HepG2 (cell line): ENCODE results near the gene PDGFRA. TPM values are rescaled to one million over a fixed set of nuclear protein-coding genes. Genes with fewer than 3 reads are reported as not detected.

Experiments
- ATAC-seq: fragments of 200-7000 bp; cut with Tn5 transposase; 3 replicates; pipeline ENCODE4 v1.9.1; 2020; ENCODE audit warnings: mild to moderate bottlenecking, moderate library complexity
- BruUV-seq: library from RNA; stranded (reverse); fragments of 400-500 nt; replicated peaks from 2 replicates; lab custom pipeline; 2021; lab: Mats Ljungman, UMichigan
- CTCF ChIA-PET: fragments of 300-600 bp; formaldehyde crosslinking; extraction: SDS; loops from one replicate; lab custom pipeline; 2021; ENCODE audit warnings: low total read pairs, inconsistent platforms, low intra/inter-chr PET ratio; lab: Yijun Ruan, JAX
- POLR2A ChIA-PET: fragments of 350-600 bp; sonication (Branson Sonifier 250); formaldehyde crosslinking; loops from one replicate; lab custom pipeline; 2020; ENCODE audit warnings: antibody characterized with exemption, inconsistent platforms; lab: Yijun Ruan, JAX
- DNase-seq: peaks from one replicate; pipeline ENCODE4 v3.0.0-alpha.2; 2015; ENCODE audit warnings: low spot score
- FAIRE-seq: peaks from 3 replicates; lab custom pipeline; 2011; peaks lifted over from hg19 to GRCh38; lab: Jason Lieb, UNC
- H2AFZ ChIP-seq: one replicate; pipeline ENCODE4 v1.6.1; 2011; ENCODE audit warnings: low read length, inconsistent platforms
- H3K27ac ChIP-seq: fragments of 300-600 bp; 3 replicates; pipeline ENCODE4 v1.8.0; 2011; ENCODE audit warnings: mixed run types, mild to moderate bottlenecking, mixed read lengths, low read length, inconsistent platforms; ENCODE audit not compliant: insufficient read depth; ENCODE audit errors: extremely low read length
- H3K27me3 ChIP-seq, 2 experiments: fragments of 200-600 bp in 1 of 2; 2 replicates in 1 of 2; 3 replicates in 1 of 2; pipeline versions ENCODE4 v1.6.0 to v1.8.0; 2011; ENCODE audit warnings: low read length in 2 of 2, mild to moderate bottlenecking in 2 of 2, moderate library complexity in 2 of 2, inconsistent platforms in 1 of 2; ENCODE audit not compliant: insufficient read depth in 2 of 2, control insufficient read depth in 1 of 2
- H3K36me3 ChIP-seq, 2 experiments: fragments of 200-600 bp in 1 of 2; replicated peaks in 1 of 2; 2 replicates in 1 of 2; 3 replicates in 1 of 2; pipeline versions ENCODE4 v1.5.1 to v1.8.0; 2011; ENCODE audit warnings: low read length in 2 of 2, inconsistent platforms in 1 of 2; ENCODE audit not compliant: insufficient read depth in 2 of 2, control insufficient read depth in 1 of 2
- H3K4me1 ChIP-seq: 2 replicates; pipeline ENCODE4 v1.5.1; 2012; ENCODE audit warnings: low read length, inconsistent platforms; ENCODE audit not compliant: insufficient read depth
- H3K4me2 ChIP-seq: 2 replicates; pipeline ENCODE4 v1.6.0; 2011; ENCODE audit warnings: low read depth, low read length, inconsistent platforms
- H3K4me3 ChIP-seq, 3 experiments: fragments of 200-600 bp in 1 of 3; sonication (generic), shearing (Covaris generic) in 1 of 3; replicated peaks in 1 of 3; 2 replicates each; pipeline ENCODE4 v1.5.1; 2011 to 2016; ENCODE audit warnings: low read length in 3 of 3, inconsistent platforms in 2 of 3, low read depth in 2 of 3, mild to moderate bottlenecking in 2 of 3, control low read depth in 1 of 3, mixed read lengths in 1 of 3; ENCODE audit not compliant: insufficient read depth in 1 of 3
- H3K79me2 ChIP-seq: one replicate; pipeline ENCODE4 v1.6.1; 2011; ENCODE audit warnings: low read length, inconsistent platforms; ENCODE audit not compliant: insufficient read depth
- H3K9ac ChIP-seq: 2 replicates; pipeline ENCODE4 v1.6.0; 2011; ENCODE audit warnings: mild to moderate bottlenecking, low read depth, low read length, inconsistent platforms; ENCODE audit not compliant: insufficient read depth
- H3K9me3 ChIP-seq: 2 replicates; pipeline ENCODE4 v1.5.1; 2012; ENCODE audit warnings: mild to moderate bottlenecking, low read length
- H4K20me1 ChIP-seq: 2 replicates; pipeline ENCODE4 v1.6.0; 2011; ENCODE audit warnings: inconsistent platforms, mild to moderate bottlenecking, low read length, moderate library complexity; ENCODE audit not compliant: insufficient read depth
- ELF4 ChIP-seq: sonication (generic); formaldehyde crosslinking; IDR thresholded peaks from 2 replicates; pipeline ENCODE4 v1.5.0; 2020; ENCODE audit warnings: missing genetic modification reagents, mild to moderate bottlenecking, moderate library complexity, borderline replicate concordance
- HBP1 ChIP-seq: IDR thresholded peaks from 2 replicates; pipeline ENCODE4 v1.6.1; 2016; ENCODE audit warnings: low read depth, control low read depth
- NFKB2 ChIP-seq: sonication (generic); formaldehyde crosslinking; IDR thresholded peaks from 2 replicates; pipeline ENCODE4 v1.4.0; 2020; ENCODE audit warnings: missing genetic modification reagents, borderline replicate concordance
- PRDM4 ChIP-seq: sonication (generic); formaldehyde crosslinking; IDR thresholded peaks from 2 replicates; pipeline ENCODE4 v1.9.0; 2021; ENCODE audit warnings: missing genetic modification reagents, borderline replicate concordance
- TSC22D2 ChIP-seq: sonication (generic); formaldehyde crosslinking; IDR thresholded peaks from 2 replicates; pipeline ENCODE4 v1.5.1; 2020; ENCODE audit warnings: missing genetic modification reagents, mild to moderate bottlenecking, borderline replicate concordance
- ZNF12 ChIP-seq: sonication (generic); formaldehyde crosslinking; IDR thresholded peaks from 2 replicates; pipeline ENCODE4 v1.5.0; 2020; ENCODE audit warnings: missing genetic modification reagents
- ZNF841 ChIP-seq: sonication (generic); formaldehyde crosslinking; IDR thresholded peaks from 2 replicates; pipeline ENCODE4 v1.8.1; 2023; ENCODE audit warnings: missing genetic modification reagents, borderline replicate concordance
- ZSCAN25 ChIP-seq: sonication (generic); formaldehyde crosslinking; IDR thresholded peaks from 2 replicates; pipeline ENCODE4 v1.8.0; 2022; ENCODE audit warnings: mild to moderate bottlenecking, missing genetic modification reagents
- WGBS: methylation state at CpG from one replicate; pipeline ENCODE4 v1.1.6; 2017; ENCODE audit warnings: low lambda C conversion rate; 5-methylcytosine and 5-hydroxymethylcytosine counted together
- in situ Hi-C: cut with HindIII; loops from 2 replicates; pipeline ENCODE4 v1.10.0; 2017; ENCODE audit warnings: low pct_unique_long_range_greater_than_20kb; ENCODE audit not compliant: extremely low pct_ligation_motif_present
- intact Hi-C: fragments of 100-400 bp; cut with micrococcal nuclease; formaldehyde crosslinking; loops from one replicate; pipeline ENCODE4 v1.10.0; 2022; ENCODE audit not compliant: unreplicated experiment
- polyA plus RNA-seq, 8 experiments: library from polyadenylated mRNA; depleted of rRNA in 3 of 8; stranded (reverse) in 7 of 8; unstranded in 1 of 8; fragments of >200 nt; fragmentation: Illumina TruSeq in 4 of 8; extraction: Trizol in 4 of 8; gene quantifications; 2 replicates each; pipeline versions ENCODE4 v1.2.1 to v1.2.3, GENCODE V29; 2011 to 2016; ENCODE audit warnings: low read depth in 4 of 8, missing spikeins in 1 of 8, mixed read lengths in 1 of 8; ENCODE audit not compliant: insufficient read depth in 1 of 8
- total RNA-seq, 5 experiments: library from RNA; depleted of rRNA; stranded (reverse); fragments of >200 nt; fragmentation: Illumina TruSeq; extraction: Trizol; gene quantifications; 2 replicates each; pipeline ENCODE4 v1.2.3, GENCODE V29; 2016; ENCODE audit warnings: low read depth in 1 of 5

The PDGFRA gene
- total and polyA plus RNA-seq, 2 of the 13 experiments (the other 11 are each of a cell fraction or from before 2014, with no cell fraction given), result 0.04 TPM; not detected in 1

- no peak for ATAC-seq
- ChIA-PET POLR2A (no interaction called here), CTCF (no interaction called here)
- intact Hi-C loops (no loop called here), in situ Hi-C loops (no loop called here)
- no peaks in the 10 kb centered on the region for H3K79me2 ChIP-seq
- H3K36me3 ChIP-seq, result no peaks in the 10 kb centered on the region
- H3K4me1 ChIP-seq, result no peaks in the 10 kb centered on the region
- no peak overlapping the region for H2AFZ ChIP-seq
- H3K27ac ChIP-seq, result no peak overlapping the region
- WGBS, result 34% methylated on average over 5 of the region's 5 CpGs
- no peaks in the 10 kb centered on the region for H4K20me1 ChIP-seq
- BruUV-seq, result no TSS peak
- H3K4me3 ChIP-seq, result no peak overlapping the region
- TF ChIP-seq ZSCAN25 (CRISPR knock-in tag) (no peak), ZNF841 (CRISPR knock-in tag) (no peak), PRDM4 (CRISPR knock-in tag) (no peak), HBP1 (CRISPR knock-in tag) (no peak), ZNF12 (no peak), NFKB2 (CRISPR knock-in tag) (no peak), ELF4 (CRISPR knock-in tag) (no peak), TSC22D2 (CRISPR knock-in tag) (no peak)
- TF ChIP-seq, all 625 proteins: peak for 0
- FAIRE-seq (no peak), DNase-seq (no peak)
- no peak overlapping the region for H3K4me2 ChIP-seq
- H3K9ac ChIP-seq, result no peak overlapping the region
- no peaks in the 10 kb centered on the region for H3K9me3 ChIP-seq
- no peaks in the 10 kb centered on the region for H3K27me3 ChIP-seq
These were observed 29.2 kb upstream of the PDGFRA start for GRCh38 chr4:54199919-54200318.
